Esophagus muscularis mucosa (tissue), 4 donors: ENCODE data around the gene KAZN. TPM values are rescaled to one million over a fixed set of nuclear protein-coding genes. Genes with fewer than 3 reads are reported as not detected.

ENCODE experiments used
- DNase-seq: peaks from one replicate; pipeline ENCODE4 v3.0.0-alpha.2; 2017; ENCODE audit errors: extremely low spot score
- H3K27ac ChIP-seq, 4 donors: fragments of 200-600 bp; sonication (generic); replicated peaks in 1 of 4; 1 replicate in 3 of 4; 2 replicates in 1 of 4; pipeline ENCODE4 v1.5.1; 2016 to 2019; ENCODE audit warnings: mild to moderate bottlenecking in 1 of 4
- H3K27me3 ChIP-seq, 4 donors: fragments of 200-600 bp; sonication (generic); one replicate each; pipeline versions ENCODE4 v1.5.1 to v1.6.0; 2016 to 2019
- H3K36me3 ChIP-seq, 4 donors: fragments of 200-600 bp; sonication (generic); one replicate each; pipeline ENCODE4 v1.5.1; 2016 to 2019
- H3K4me1 ChIP-seq, 4 donors: fragments of 200-600 bp; sonication (generic); one replicate each; pipeline ENCODE4 v1.5.1; 2016 to 2019
- H3K4me3 ChIP-seq, 4 donors: fragments of 200-600 bp; sonication (generic); 1 replicate in 2 of 4; 2 replicates in 2 of 4; pipeline ENCODE4 v1.5.1; 2016 to 2019; ENCODE audit warnings: mild to moderate bottlenecking in 4 of 4, moderate library complexity in 1 of 4
- H3K9me3 ChIP-seq, 4 donors: fragments of 200-600 bp; sonication (generic); 1 replicate in 3 of 4; 2 replicates in 1 of 4; pipeline ENCODE4 v1.5.1; 2016 to 2019
- EP300 ChIP-seq: sonication (generic); formaldehyde crosslinking; IDR thresholded peaks from one replicate; pipeline ENCODE4 v1.6.1; 2017; ENCODE audit warnings: antibody characterized with exemption
- POLR2A ChIP-seq: fragments of 450-650 bp; IDR thresholded peaks from one replicate; pipeline ENCODE4 v1.6.1; 2017; ENCODE audit warnings: antibody characterized with exemption, moderate library complexity, mild to moderate bottlenecking, low read depth
- POLR2AphosphoS5 ChIP-seq, 2 donors: sonication (generic); formaldehyde crosslinking; IDR thresholded peaks; one replicate each; pipeline ENCODE4 v1.6.1; 2017; ENCODE audit warnings: antibody characterized with exemption in 2 of 2
- WGBS: methylation state at CpG from one replicate; pipeline ENCODE4 v1.1.5; 2018; 5-methylcytosine and 5-hydroxymethylcytosine counted together
- intact Hi-C: fragments of 100-400 bp; cut with DNase I; formaldehyde crosslinking; loops from one replicate; pipeline ENCODE4 v1.15.1; 2023
- total RNA-seq, 4 donors: library from RNA; depleted of rRNA; stranded (reverse); fragments of >200 nt; gene quantifications; one replicate each; pipeline versions ENCODE4 v1.1.0 to v1.2.1, GENCODE V29; 2016
- TF ChIP-seq, protein P1 (sequence below), 3 experiments: fragments of 200-600 bp in 2 of 3; fragments of 450-650 bp in 1 of 3; sonication (generic) in 2 of 3; IDR thresholded peaks; one replicate each; pipeline ENCODE4 v1.5.1; 2017 to 2019; ENCODE audit warnings: antibody characterized with exemption in 3 of 3, mild to moderate bottlenecking in 2 of 3, moderate library complexity in 1 of 3

Gene KAZN
- total RNA-seq, 4 donors from 2014 or later = 9.9 to 14.1 (median 11.9) TPM

DNA sequence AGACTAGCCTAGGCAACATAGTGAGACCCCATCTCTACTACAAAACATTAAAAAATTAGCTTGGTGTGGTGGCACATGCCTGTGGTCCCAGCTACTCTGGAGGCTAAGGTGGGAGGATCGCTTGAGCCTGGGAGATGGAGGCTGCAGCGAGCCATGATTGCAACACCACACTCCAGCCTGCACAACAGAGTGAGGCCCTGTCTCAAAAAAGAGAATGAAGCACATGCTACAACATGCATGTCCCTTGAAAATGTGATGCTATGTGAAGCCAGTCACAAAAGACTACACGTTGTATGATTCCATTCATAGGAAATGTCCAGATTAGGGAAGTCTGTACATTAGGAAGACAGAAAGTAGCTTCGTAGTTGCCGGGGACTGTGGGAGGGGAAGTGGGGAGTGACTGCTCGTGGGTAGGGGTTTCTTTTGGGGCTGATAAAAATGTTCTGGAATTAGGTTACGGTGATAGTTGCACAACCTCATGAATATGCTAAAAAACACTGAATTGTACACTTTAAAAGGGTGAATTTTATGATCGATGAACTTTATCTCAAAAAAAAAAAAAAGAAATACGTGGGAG is 202.1 kb downstream of the KAZN start:
- no peak for DNase-seq
- intact Hi-C loops = no loop called here
- Histone ChIP-seq H3K4me3 (no peak overlapping the region), H3K4me1 (no peaks in the 10 kb centered on the region), H3K9me3 (peaks cover 0 to under 1% (median 0%) of the 10 kb centered on the region in 4 donors), H3K27ac (no peak overlapping the region), H3K27me3 (no peaks in the 10 kb centered on the region), H3K36me3 (no peaks in the 10 kb centered on the region)
- 77% methylated on average over 9 of the region's 9 CpGs for WGBS
- TF ChIP-seq EP300 = no peak
- no peak for TF ChIP-seq POLR2A

DNA sequence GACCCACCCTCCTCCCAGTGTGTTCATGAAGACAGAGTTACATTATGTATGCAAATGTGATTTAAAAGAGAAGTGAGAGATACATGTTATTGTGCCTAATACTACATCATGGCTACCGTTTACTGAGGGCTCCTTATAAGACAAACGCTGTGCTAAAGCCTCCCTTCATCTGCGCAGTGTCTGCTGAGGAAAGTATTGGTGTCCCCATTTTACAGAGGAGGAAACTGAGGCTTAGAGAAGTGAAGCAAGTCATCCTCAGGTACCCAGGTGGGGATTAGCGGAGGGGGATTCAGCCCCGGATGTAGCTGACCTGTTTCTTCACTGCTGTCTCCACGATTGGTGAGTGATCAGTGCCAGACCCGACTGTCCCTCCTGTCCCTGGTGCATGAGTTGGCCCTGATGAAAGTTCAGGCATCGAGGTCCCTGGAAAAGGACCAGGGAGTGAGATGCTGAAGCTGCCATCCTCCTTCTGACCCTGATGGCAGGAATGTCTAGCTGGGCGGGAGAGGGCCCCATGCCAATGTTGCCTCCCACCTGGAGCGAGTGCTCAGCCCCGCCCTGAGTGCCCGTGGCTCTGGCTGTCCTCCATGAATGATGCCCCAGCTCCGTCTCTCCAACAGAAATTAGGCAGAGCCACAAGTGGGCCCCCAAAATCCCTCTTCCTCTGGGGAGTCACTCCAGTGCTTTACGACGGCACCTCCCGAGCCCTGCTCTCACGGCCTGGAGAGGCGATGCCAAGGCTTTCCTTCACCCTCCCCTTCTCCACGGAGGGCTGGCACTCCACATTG is 204.7 kb downstream of the KAZN start:
- Histone ChIP-seq H3K36me3 (no peaks in the 10 kb centered on the region), H3K4me3 (no peak overlapping the region), H3K4me1 (no peaks in the 10 kb centered on the region), H3K9me3 (peaks cover 0 to 24% (median 19%) of the 10 kb centered on the region in 4 donors), H3K27me3 (no peaks in the 10 kb centered on the region), H3K27ac (no peak overlapping the region)
- no peak for DNase-seq
- WGBS = 90% methylated on average over 17 of the region's 19 CpGs
- intact Hi-C loops = no loop called here
- TF ChIP-seq EP300 (no peak), POLR2AphosphoS5 (IDR thresholded peaks at IDR 0.05) (no peak), POLR2A (no peak)
- TF ChIP-seq, protein P1, sequence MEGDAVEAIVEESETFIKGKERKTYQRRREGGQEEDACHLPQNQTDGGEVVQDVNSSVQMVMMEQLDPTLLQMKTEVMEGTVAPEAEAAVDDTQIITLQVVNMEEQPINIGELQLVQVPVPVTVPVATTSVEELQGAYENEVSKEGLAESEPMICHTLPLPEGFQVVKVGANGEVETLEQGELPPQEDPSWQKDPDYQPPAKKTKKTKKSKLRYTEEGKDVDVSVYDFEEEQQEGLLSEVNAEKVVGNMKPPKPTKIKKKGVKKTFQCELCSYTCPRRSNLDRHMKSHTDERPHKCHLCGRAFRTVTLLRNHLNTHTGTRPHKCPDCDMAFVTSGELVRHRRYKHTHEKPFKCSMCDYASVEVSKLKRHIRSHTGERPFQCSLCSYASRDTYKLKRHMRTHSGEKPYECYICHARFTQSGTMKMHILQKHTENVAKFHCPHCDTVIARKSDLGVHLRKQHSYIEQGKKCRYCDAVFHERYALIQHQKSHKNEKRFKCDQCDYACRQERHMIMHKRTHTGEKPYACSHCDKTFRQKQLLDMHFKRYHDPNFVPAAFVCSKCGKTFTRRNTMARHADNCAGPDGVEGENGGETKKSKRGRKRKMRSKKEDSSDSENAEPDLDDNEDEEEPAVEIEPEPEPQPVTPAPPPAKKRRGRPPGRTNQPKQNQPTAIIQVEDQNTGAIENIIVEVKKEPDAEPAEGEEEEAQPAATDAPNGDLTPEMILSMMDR (IDR thresholded peaks at IDR 0.05) = no peak

DNA sequence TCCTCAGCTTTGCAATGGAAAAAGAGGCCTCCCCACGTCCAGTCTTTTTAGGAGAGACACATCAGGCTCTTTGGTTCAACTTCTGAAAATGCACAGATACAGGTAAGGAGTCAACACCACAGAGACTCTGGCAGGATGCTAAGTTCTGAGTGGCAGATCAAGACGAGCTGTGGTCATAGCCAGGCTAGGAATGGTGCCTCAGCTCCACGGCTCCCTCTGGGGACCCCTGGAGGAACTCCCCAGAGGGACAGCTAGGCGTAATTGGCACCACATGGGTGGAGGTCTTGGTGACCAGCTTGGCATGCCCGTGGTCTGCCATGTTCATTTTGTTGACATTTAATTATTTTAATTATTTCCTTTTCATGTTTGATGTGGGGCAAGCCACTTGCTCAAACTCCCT is 206.1 kb downstream of the KAZN start:
- Histone ChIP-seq H3K4me3 (no peak overlapping the region), H3K27ac (no peak overlapping the region), H3K4me1 (no peaks in the 10 kb centered on the region), H3K27me3 (no peaks in the 10 kb centered on the region), H3K36me3 (no peaks in the 10 kb centered on the region), H3K9me3 (peaks cover 0 to 31% (median 19%) of the 10 kb centered on the region in 4 donors)
- no peak for DNase-seq
- intact Hi-C loops = no loop called here
- WGBS = 61% methylated on average over 4 of the region's 5 CpGs
- TF ChIP-seq EP300 (no peak), POLR2AphosphoS5 (IDR thresholded peaks at IDR 0.05) (no peak), POLR2A (no peak)
- TF ChIP-seq, protein P1 (IDR thresholded peaks at IDR 0.05) = no peak

DNA sequence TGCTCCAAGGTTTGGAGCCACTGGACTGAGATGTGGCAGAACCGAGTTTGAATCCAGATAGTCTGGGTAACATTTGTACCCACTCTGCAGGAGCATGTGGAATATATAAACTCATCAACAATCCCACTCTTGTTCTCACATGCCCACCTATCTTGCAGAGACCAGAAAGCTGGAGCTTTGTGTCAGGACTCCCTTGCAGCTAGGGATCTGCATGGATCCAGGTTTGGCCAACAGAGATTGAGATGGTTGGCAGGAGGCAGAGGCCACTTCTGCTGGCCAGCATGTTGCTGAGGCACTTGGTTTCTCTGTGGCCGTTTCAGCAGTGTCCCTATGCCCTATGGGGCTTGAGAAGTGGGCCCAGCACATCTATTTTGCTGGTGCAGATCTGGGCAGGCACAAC is 208.3 kb downstream of the KAZN start:
- Histone ChIP-seq H3K27ac (no peak overlapping the region), H3K27me3 (no peaks in the 10 kb centered on the region), H3K9me3 (peaks cover 0 to 31% (median 19%) of the 10 kb centered on the region in 4 donors), H3K36me3 (no peaks in the 10 kb centered on the region), H3K4me1 (no peaks in the 10 kb centered on the region), H3K4me3 (no peak overlapping the region)
- intact Hi-C loops = no loop called here
- TF ChIP-seq POLR2AphosphoS5 (IDR thresholded peaks at IDR 0.05) = no peak
- TF ChIP-seq EP300 = no peak
- no peak for TF ChIP-seq POLR2A
- TF ChIP-seq, protein P1 (IDR thresholded peaks at IDR 0.05) = no peak
- DNase-seq = no peak
- WGBS = 89% methylated on average over 2 of the region's 2 CpGs

DNA sequence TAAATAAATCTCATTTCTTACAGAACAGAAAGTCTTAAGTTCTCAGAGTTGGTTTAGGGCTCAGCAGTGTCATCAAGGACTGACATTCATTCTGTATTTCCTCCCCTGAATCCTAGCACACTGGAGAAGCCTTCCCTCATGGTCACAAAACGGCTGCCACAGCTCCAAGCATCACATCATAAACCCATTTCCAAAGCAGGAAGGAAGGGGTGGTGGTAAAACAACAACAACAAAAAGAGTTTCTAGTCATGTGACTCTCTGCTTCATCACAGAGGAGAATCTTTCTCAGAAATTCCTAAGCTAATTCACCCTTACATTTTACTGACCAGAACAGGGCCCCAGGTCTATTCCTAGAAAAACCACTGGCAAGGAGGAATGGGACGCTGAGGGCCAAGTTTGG is 210.3 kb downstream of the KAZN start:
- no peaks in the 10 kb centered on the region for H3K36me3 ChIP-seq
- TF ChIP-seq POLR2A (no peak), EP300 (no peak), POLR2AphosphoS5 (IDR thresholded peaks at IDR 0.05) (no peak)
- TF ChIP-seq, protein P1 (IDR thresholded peaks at IDR 0.05) = no peak
- H3K27ac ChIP-seq = no peak overlapping the region
- WGBS = 79% methylated on average over 2 of the region's 2 CpGs
- H3K27me3 ChIP-seq = no peaks in the 10 kb centered on the region
- intact Hi-C loops = no loop called here
- no peaks in the 10 kb centered on the region for H3K4me1 ChIP-seq
- DNase-seq = no peak
- H3K4me3 ChIP-seq = no peak overlapping the region
- peaks cover 0 to 31% (median 19%) of the 10 kb centered on the region in 4 donors for H3K9me3 ChIP-seq
